CD8-positive, alpha-beta memory T cell (primary cell): ENCODE measurements around the gene LRP5. TPM values are rescaled to one million over a fixed set of nuclear protein-coding genes. Genes with fewer than 3 reads are reported as not detected.
A peak's percentile ranks its signal among the peaks of the same experiment; 100 is the strongest.
"Not testable (repeated sequence)": the region's sequence is repeated elsewhere in the genome, so short reads cannot be mapped to it uniquely, and the experiment has no call there.

Source experiments
- CTCF ChIA-PET: fragments of 350-600 bp; sonication (Branson Sonifier 250); formaldehyde crosslinking; loops from one replicate; lab custom pipeline; 2021; ENCODE audit warnings: antibody characterized with exemption; lab: Charles Lee
- POLR2A ChIA-PET: fragments of 350-600 bp; sonication (Branson Sonifier 250); formaldehyde crosslinking; loops from one replicate; lab custom pipeline; 2021; ENCODE audit warnings: antibody characterized with exemption; lab: Charles Lee
- DNase-seq, 5 donors: peaks; one replicate each; pipeline versions ENCODE4 v3.0.0 to v3.0.0-alpha.2; 2020 to 2022; ENCODE audit warnings: mixed read lengths in 1 of 5
- H3K27ac ChIP-seq: one replicate; pipeline ENCODE4 v1.7.0; 2013; ENCODE audit warnings: low read depth, mild to moderate bottlenecking, low read length, moderate library complexity
- H3K27me3 ChIP-seq: 2 replicates; pipeline ENCODE4 v1.7.0; 2013; ENCODE audit warnings: low read length, mild to moderate bottlenecking; ENCODE audit not compliant: insufficient read depth, poor library complexity, severe bottlenecking
- H3K36me3 ChIP-seq: 2 replicates; pipeline ENCODE4 v1.7.0; 2013; ENCODE audit warnings: mild to moderate bottlenecking, low read length, moderate library complexity; ENCODE audit not compliant: insufficient read depth
- H3K4me1 ChIP-seq: 2 replicates; pipeline ENCODE4 v1.7.0; 2013; ENCODE audit warnings: mild to moderate bottlenecking, low read length, moderate library complexity; ENCODE audit not compliant: insufficient read depth
- H3K4me3 ChIP-seq: 2 replicates; pipeline ENCODE4 v1.7.0; 2013; ENCODE audit warnings: mild to moderate bottlenecking, low read length
- H3K9me3 ChIP-seq: 2 replicates; pipeline ENCODE4 v1.7.0; 2013; ENCODE audit warnings: mild to moderate bottlenecking, low read length
- H3K27ac Mint-ChIP-seq, 8 donors: one replicate each; pipeline ENCODE4 v1.8.0; 2020 to 2021; ENCODE audit warnings: mixed read lengths in 8 of 8, mild to moderate bottlenecking in 6 of 8, inconsistent platforms in 3 of 8, moderate library complexity in 3 of 8
- H3K27me3 Mint-ChIP-seq, 2 donors: one replicate each; pipeline ENCODE4 v1.8.0; 2020 to 2021; ENCODE audit warnings: mixed read lengths in 2 of 2, mild to moderate bottlenecking in 1 of 2, moderate library complexity in 1 of 2
- H3K36me3 Mint-ChIP-seq, 3 donors: one replicate each; pipeline ENCODE4 v1.8.0; 2020 to 2021; ENCODE audit warnings: mixed read lengths in 3 of 3, inconsistent platforms in 1 of 3, mild to moderate bottlenecking in 1 of 3
- H3K4me1 Mint-ChIP-seq, 3 donors: one replicate each; pipeline ENCODE4 v1.8.0; 2020 to 2021; ENCODE audit warnings: mixed read lengths in 3 of 3, inconsistent platforms in 1 of 3, mild to moderate bottlenecking in 1 of 3
- H3K4me3 Mint-ChIP-seq, 7 donors: one replicate each; pipeline ENCODE4 v1.8.0; 2020 to 2021; ENCODE audit warnings: mixed read lengths in 7 of 7, mild to moderate bottlenecking in 6 of 7, moderate library complexity in 4 of 7, inconsistent platforms in 2 of 7
- H3K9me3 Mint-ChIP-seq, 5 donors: one replicate each; pipeline ENCODE4 v1.8.0; 2020 to 2022; ENCODE audit warnings: mixed read lengths in 5 of 5, mild to moderate bottlenecking in 3 of 5, moderate library complexity in 2 of 5, inconsistent platforms in 1 of 5
- polyA plus RNA-seq: library from polyadenylated mRNA; unstranded; fragments of 300-500 nt; fragmentation: Illumina TruSeq; gene quantifications from one replicate; pipeline ENCODE4 v1.2.3, GENCODE V29; 2021
- total RNA-seq, 2 experiments: library from RNA; stranded (reverse); gene quantifications; one replicate each; pipeline ENCODE4 v1.2.3, GENCODE V29; 2021

LRP5 gene
- total and polyA plus RNA-seq, 3 experiments from 2014 or later = 0.68 to 9.9 (median 7.5) TPM

DNA sequence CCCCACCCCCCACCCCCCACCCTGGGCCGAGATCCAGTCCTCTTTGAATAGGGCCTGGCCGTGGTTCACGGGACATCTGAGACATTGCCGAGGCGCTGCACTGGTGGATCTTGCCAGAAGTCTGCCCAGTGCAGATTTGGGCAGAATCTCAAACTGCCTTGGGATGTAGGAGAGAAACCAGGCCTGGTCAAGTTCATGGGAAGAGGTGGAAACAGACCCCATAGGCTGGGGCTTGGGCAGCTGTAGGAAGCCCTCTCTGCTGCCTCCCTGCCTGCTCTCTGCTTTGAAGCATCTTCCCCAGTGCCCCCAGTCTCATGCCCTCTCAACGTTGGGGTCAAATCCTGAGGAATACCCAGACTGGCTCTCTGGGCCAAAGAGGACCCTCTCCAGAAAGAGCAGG lies 132.2 kb downstream of the LRP5 start:
- H3K27me3 ChIP-seq = no peaks in the 10 kb centered on the region
- no peaks in the 10 kb centered on the region for H3K36me3 Mint-ChIP-seq
- CTCF ChIA-PET = no interaction called here

DNA sequence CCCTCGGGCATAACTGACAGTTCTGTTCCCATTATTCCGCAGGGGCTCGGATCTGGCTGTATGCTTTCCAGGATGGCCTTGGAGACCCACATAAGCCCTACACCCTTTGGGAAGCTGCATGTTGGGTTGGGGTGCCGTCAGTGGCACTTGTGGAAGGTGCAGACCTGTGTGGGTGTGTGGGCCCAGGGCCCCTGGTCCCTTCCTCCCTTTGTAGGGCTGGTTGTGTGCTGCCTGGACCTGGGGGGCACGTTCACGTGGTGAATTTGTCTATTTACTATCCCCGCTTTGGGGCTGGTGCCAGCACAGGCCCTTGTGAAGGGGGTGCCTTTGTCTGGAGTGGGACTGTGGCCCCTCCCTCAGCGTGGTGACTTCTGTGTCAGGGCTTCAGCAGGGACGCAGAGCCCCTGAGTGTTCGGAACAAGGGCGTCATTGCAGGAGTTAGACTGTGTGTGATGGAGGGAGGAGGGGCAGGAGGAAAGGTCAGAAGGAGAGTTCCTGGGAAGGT lies 133.2 kb downstream of the LRP5 start:
- no peaks in the 10 kb centered on the region for H3K9me3 ChIP-seq
- H3K36me3 ChIP-seq = no peaks in the 10 kb centered on the region
- no peak overlapping the region for H3K4me3 Mint-ChIP-seq
- peaks cover 5 to 6% (median 5%) of the 10 kb centered on the region in 3 donors for H3K4me1 Mint-ChIP-seq
- no peak overlapping the region for H3K4me3 ChIP-seq
- peaks cover 0 to 3% of the 10 kb centered on the region in 2 donors for H3K27me3 Mint-ChIP-seq
- CTCF ChIA-PET = no interaction called here
- no peak for DNase-seq
- H3K9me3 Mint-ChIP-seq = no peaks in the 10 kb centered on the region
- H3K36me3 Mint-ChIP-seq = no peaks in the 10 kb centered on the region
- POLR2A ChIA-PET = no interaction called here
- no peaks in the 10 kb centered on the region for H3K4me1 ChIP-seq
- H3K27me3 ChIP-seq = no peaks in the 10 kb centered on the region
- no peak overlapping the region for H3K27ac ChIP-seq
- H3K27ac Mint-ChIP-seq = peak overlapping the region in 1 of 8 donors; percentile 92

More for the DNA sequence above, 132.2 kb downstream of the LRP5 start:
- H3K9me3 ChIP-seq = no peaks in the 10 kb centered on the region
- no peaks in the 10 kb centered on the region for H3K4me1 ChIP-seq
- no peak overlapping the region for H3K27ac ChIP-seq
- H3K27ac Mint-ChIP-seq = no peak overlapping the region
- no peaks in the 10 kb centered on the region for H3K9me3 Mint-ChIP-seq
- H3K4me1 Mint-ChIP-seq = peaks cover 5 to 6% (median 5%) of the 10 kb centered on the region in 3 donors
- peaks cover 0 to 3% of the 10 kb centered on the region in 2 donors for H3K27me3 Mint-ChIP-seq
- POLR2A ChIA-PET = no interaction called here
- no peaks in the 10 kb centered on the region for H3K36me3 ChIP-seq
- H3K4me3 Mint-ChIP-seq = no peak overlapping the region
- H3K4me3 ChIP-seq = no peak overlapping the region
- DNase-seq = no peak

DNA sequence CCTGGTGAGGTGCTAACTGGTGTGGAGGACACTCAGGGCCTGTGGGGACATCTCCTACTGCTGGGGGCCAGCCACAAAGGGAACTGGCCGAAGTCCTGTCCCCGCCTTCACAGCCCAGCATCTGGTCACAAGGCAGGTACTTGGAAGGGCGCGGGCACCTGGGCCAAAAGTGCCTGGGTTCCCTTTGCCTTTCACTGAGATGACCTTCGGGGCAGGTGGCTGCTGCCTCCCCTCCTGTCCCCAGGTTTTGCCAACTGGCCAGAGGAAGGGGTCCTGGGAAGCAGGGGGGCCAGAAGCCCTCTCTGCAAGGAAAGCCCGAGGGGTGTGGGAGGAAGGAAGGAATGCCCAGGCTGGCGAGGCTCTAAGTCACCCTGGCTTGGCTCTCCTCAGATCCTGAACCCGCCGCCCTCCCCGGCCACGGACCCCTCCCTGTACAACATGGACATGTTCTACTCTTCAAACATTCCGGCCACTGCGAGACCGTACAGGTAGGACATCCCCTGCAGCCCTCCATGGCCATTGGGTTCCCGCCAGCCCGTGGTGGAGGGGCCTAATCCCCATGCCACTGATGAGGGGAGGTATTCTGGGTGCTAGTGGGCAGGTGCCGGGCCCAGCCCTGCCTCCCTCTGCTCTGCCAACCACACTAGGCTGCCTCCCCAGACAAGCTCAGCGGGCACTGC lies 133.8 kb downstream of the LRP5 start:
- H3K4me3 ChIP-seq = no peak overlapping the region
- Mint-ChIP-seq H3K4me1 (peaks cover 5 to 6% (median 5%) of the 10 kb centered on the region in 3 donors), H3K4me3 (no peak overlapping the region), H3K36me3 (no peaks in the 10 kb centered on the region), H3K27ac (peak overlapping the region in 1 of 8 donors; percentile 92), H3K27me3 (peaks cover 0 to 3% of the 10 kb centered on the region in 2 donors), H3K9me3 (no peaks in the 10 kb centered on the region)
- H3K27ac ChIP-seq = no peak overlapping the region
- ChIA-PET CTCF (no interaction called here), POLR2A (no interaction called here)
- no peaks in the 10 kb centered on the region for H3K36me3 ChIP-seq
- DNase-seq = no peak
- no peaks in the 10 kb centered on the region for H3K4me1 ChIP-seq
- no peaks in the 10 kb centered on the region for H3K27me3 ChIP-seq
- no peaks in the 10 kb centered on the region for H3K9me3 ChIP-seq

DNA sequence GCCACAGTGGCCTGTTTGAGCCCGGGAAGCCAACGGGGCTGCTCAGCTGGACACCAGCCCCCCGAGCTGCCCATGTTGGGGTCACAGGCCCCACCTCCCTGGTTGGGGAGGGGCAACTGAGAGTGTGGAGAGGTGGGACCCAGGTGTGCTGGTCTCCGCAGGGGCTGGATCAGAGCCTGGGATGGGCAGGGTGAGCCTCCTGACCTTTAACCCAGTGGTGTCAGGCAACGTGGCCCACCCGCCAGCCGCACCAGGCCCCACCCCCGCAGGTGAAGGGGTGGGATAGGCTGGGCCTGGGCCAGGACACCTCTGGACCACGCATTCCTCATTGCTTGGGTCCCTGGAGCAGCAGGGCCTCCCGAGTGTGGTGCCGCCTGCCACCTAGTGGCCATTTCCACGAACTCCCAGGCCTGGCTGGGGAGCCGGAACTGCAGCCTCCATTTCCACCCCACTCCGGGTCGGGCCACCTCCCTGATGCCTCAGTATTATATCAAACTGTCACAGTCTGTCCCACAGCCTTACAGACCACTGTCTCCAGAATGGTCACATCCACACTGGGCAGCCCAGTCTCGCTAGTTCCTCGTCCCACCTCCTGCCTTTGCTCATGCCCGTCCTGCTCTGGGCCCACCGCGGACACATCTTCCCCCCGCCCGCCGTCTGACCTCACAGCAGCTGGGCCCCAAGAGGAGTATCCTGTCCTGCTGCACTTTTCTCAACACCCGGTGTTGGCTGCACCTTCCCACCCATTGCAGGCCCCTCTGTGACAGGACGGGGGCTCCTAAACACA lies 134.8 kb downstream of the LRP5 start:
- H3K27ac Mint-ChIP-seq = peak overlapping the region in 3 of 8 donors; percentile 36 to 63 (median 55)
- Histone ChIP-seq H3K27ac (no peak overlapping the region), H3K9me3 (no peaks in the 10 kb centered on the region), H3K4me3 (no peak overlapping the region), H3K4me1 (no peaks in the 10 kb centered on the region), H3K27me3 (no peaks in the 10 kb centered on the region), H3K36me3 (no peaks in the 10 kb centered on the region)
- peaks cover 0 to 3% of the 10 kb centered on the region in 2 donors for H3K27me3 Mint-ChIP-seq
- peak overlapping the region in 1 of 7 donors; percentile 62 for H3K4me3 Mint-ChIP-seq
- no peaks in the 10 kb centered on the region for H3K9me3 Mint-ChIP-seq
- H3K36me3 Mint-ChIP-seq = no peaks in the 10 kb centered on the region
- DNase-seq = peak; percentile 61 to 82 (median 67)
- H3K4me1 Mint-ChIP-seq = peaks cover 5 to 6% (median 5%) of the 10 kb centered on the region in 3 donors
- POLR2A ChIA-PET = no interaction called here
- CTCF ChIA-PET = no interaction called here

DNA sequence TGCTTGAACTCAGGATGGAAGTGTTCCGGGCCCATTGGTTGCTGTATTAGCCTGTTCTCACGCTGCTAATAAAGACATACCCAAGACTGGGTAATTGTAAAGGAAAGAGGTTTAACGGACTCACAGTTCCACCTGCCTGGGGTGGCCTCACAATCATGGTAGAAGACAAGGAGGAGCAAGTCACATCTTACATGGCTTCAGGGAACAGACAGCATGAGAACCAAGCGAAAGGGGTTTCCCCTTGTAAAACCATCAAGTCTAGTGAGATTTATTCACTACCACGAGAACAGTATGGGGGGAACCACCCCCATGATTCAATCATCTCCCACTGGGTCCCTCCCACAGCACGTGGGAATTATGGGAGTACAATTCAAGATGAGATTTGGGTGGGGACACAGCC lies 135.5 kb downstream of the LRP5 start:
- DNase-seq, H3K4me1 ChIP-seq, H3K4me3 Mint-ChIP-seq, H3K27ac ChIP-seq, CTCF ChIA-PET, H3K9me3 Mint-ChIP-seq, H3K9me3 ChIP-seq, H3K36me3 ChIP-seq, H3K4me1 Mint-ChIP-seq, H3K4me3 ChIP-seq, H3K27me3 Mint-ChIP-seq, POLR2A ChIA-PET, H3K27me3 ChIP-seq, H3K36me3 Mint-ChIP-seq: not testable (repeated sequence)
- H3K27ac Mint-ChIP-seq = peak overlapping the region in 1 of 8 donors; percentile 36

DNA sequence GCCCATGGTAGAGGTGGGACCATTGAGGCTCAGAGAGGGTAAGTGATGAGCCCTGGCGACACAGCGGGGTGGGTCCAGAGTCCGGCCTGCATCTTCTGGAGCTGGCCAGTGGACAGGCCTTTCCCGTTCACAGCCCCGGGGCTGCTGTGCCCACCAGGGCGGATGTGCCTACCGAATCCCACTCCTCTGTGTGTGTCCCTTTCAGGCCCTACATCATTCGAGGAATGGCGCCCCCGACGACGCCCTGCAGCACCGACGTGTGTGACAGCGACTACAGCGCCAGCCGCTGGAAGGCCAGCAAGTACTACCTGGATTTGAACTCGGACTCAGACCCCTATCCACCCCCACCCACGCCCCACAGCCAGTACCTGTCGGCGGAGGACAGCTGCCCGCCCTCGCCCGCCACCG lies 136.2 kb downstream of the LRP5 start:
- no peak overlapping the region for H3K27ac Mint-ChIP-seq
- no peaks in the 10 kb centered on the region for H3K9me3 Mint-ChIP-seq
- H3K4me1 Mint-ChIP-seq = peaks cover 5 to 6% (median 5%) of the 10 kb centered on the region in 3 donors
- no peak for DNase-seq
- CTCF ChIA-PET = no interaction called here
- no peaks in the 10 kb centered on the region for H3K9me3 ChIP-seq
- POLR2A ChIA-PET = no interaction called here
- H3K27me3 ChIP-seq = no peaks in the 10 kb centered on the region
- no peak overlapping the region for H3K4me3 Mint-ChIP-seq
- no peaks in the 10 kb centered on the region for H3K36me3 Mint-ChIP-seq
- no peak overlapping the region for H3K4me3 ChIP-seq
- H3K27ac ChIP-seq = no peak overlapping the region
- peaks cover 0 to 7% of the 10 kb centered on the region in 2 donors for H3K27me3 Mint-ChIP-seq
- no peaks in the 10 kb centered on the region for H3K36me3 ChIP-seq
- no peaks in the 10 kb centered on the region for H3K4me1 ChIP-seq

DNA sequence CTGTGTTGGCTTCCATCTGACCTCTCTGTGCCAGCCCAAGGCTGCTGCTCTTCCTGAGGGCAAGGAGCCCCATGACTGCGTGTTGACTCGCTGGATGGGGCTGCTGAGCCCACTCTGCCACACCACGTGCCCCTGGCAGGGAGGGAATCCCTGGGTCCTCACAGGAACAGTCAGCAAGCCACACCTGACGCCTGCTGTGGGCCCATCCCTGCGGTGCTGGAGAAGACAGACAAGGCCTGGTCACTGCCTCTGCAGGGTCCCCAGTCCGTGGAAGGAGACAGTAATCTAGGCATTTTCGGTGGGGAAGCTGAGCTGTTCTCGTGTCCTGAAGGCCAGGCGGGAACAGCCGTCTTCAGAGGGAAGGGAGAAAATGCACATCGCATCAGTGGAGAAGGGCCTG lies 137.6 kb downstream of the LRP5 start:
- no peaks in the 10 kb centered on the region for H3K9me3 ChIP-seq
- Mint-ChIP-seq H3K9me3 (no peaks in the 10 kb centered on the region), H3K36me3 (no peaks in the 10 kb centered on the region), H3K27ac (peak overlapping the region in 1 of 8 donors; percentile 82), H3K4me3 (no peak overlapping the region), H3K27me3 (peaks cover 0 to 7% of the 10 kb centered on the region in 2 donors), H3K4me1 (peaks cover 5 to 6% (median 5%) of the 10 kb centered on the region in 3 donors)
- POLR2A ChIA-PET = no interaction called here
- CTCF ChIA-PET = interaction anchor here (0.6 kb wide), 1 partner anchor 427 kb away, joined by 3 read pairs; no protein-coding TSS in a partner anchor
- H3K4me3 ChIP-seq = no peak overlapping the region
- H3K27ac ChIP-seq = no peak overlapping the region
- no peak for DNase-seq
- H3K27me3 ChIP-seq = no peaks in the 10 kb centered on the region
- H3K4me1 ChIP-seq = no peaks in the 10 kb centered on the region
- H3K36me3 ChIP-seq = no peaks in the 10 kb centered on the region

DNA sequence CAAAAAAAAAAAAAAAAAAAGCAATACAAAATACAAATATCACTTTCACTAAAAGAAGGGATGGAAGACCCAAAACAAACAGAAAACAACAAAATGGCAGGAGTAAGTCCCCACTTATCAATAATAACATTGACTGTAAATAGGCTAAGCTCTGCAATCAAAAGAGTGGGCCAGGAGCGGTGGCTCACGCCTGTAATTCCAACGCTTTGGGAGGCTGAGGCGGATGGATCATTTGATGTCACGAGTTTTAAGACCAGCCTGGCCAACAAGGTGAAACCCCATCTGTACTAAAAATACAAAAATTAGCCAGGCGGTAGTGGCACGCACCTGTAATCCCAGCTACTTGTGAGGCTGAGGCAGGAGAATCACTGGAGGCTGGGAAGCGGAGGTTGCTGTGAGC lies 138.3 kb downstream of the LRP5 start:
- Mint-ChIP-seq H3K4me3 (no peak overlapping the region), H3K36me3 (no peaks in the 10 kb centered on the region), H3K4me1 (peaks cover 5 to 6% (median 5%) of the 10 kb centered on the region in 3 donors), H3K9me3 (no peaks in the 10 kb centered on the region), H3K27me3 (peaks cover under 1 to 7% of the 10 kb centered on the region in 2 donors), H3K27ac (no peak overlapping the region)
- no peak overlapping the region for H3K4me3 ChIP-seq
- CTCF ChIA-PET = interaction anchor here (0.9 kb wide), 1 partner anchor 10 kb away, joined by 4 read pairs; the partner anchor contains the start of gene PPP6R3
- POLR2A ChIA-PET = no interaction called here
- no peaks in the 10 kb centered on the region for H3K9me3 ChIP-seq
- no peaks in the 10 kb centered on the region for H3K4me1 ChIP-seq
- H3K27ac ChIP-seq = no peak overlapping the region
- no peaks in the 10 kb centered on the region for H3K27me3 ChIP-seq
- no peaks in the 10 kb centered on the region for H3K36me3 ChIP-seq
- DNase-seq = no peak
